Right lobe of liver (tissue), 6 donors: Measurements from ENCODE around the gene POLE. TPM values are rescaled to one million over a fixed set of nuclear protein-coding genes. Genes with fewer than 3 reads are reported as not detected.

Experiments
- ATAC-seq, 4 donors: fragments of 200-7000 bp; cut with Tn5 transposase; one replicate each; pipeline ENCODE4 v1.9.1; 2020; ENCODE audit warnings: mild to moderate bottlenecking in 4 of 4, moderate library complexity in 4 of 4
- DNase-seq, 3 donors: peaks; one replicate each; pipeline ENCODE4 v3.0.0-alpha.2; 2020
- H3K27ac ChIP-seq, 3 donors: fragments of 200-600 bp; one replicate each; pipeline ENCODE4 v1.8.0; 2022
- H3K27me3 ChIP-seq, 2 donors: fragments of 200-600 bp; one replicate each; pipeline ENCODE4 v1.8.0; 2022
- H3K36me3 ChIP-seq, 4 donors: fragments of 200-600 bp; sonication (generic) in 1 of 4; one replicate each; pipeline versions ENCODE4 v1.5.1 to v1.8.0; 2017 to 2022; ENCODE audit warnings: control low read depth in 1 of 4
- H3K4me1 ChIP-seq, 4 donors: fragments of 200-600 bp; sonication (generic) in 1 of 4; one replicate each; pipeline versions ENCODE4 v1.5.1 to v1.8.0; 2017 to 2022; ENCODE audit warnings: control low read depth in 1 of 4
- H3K4me3 ChIP-seq, 3 donors: fragments of 200-600 bp; one replicate each; pipeline ENCODE4 v1.8.0; 2022
- H3K9me3 ChIP-seq, 4 donors: fragments of 200-600 bp; sonication (generic) in 1 of 4; one replicate each; pipeline versions ENCODE4 v1.5.1 to v1.8.0; 2017 to 2022; ENCODE audit warnings: control low read depth in 1 of 4
- POLR2A ChIP-seq: fragments of 450-650 bp; IDR thresholded peaks from one replicate; pipeline ENCODE4 v1.6.1; 2017; ENCODE audit warnings: antibody characterized with exemption, mild to moderate bottlenecking
- WGBS: methylation state at CpG from one replicate; pipeline ENCODE4 v1.1.6; 2018; ENCODE audit warnings: low coverage, low lambda C conversion rate; ENCODE audit not compliant: insufficient coverage; ENCODE audit errors: missing lambda C conversion rate; 5-methylcytosine and 5-hydroxymethylcytosine counted together
- intact Hi-C, 2 donors: fragments of 100-400 bp; cut with DNase I; formaldehyde crosslinking; loops; one replicate each; pipeline versions ENCODE4 v1.11.2 to v1.14.1; 2022
- total RNA-seq, 6 experiments: library from RNA; depleted of rRNA in 2 of 6; stranded (reverse); fragments of >200 nt in 2 of 6; fragmentation: NEBNext Ultra II Directional in 3 of 6; extraction: Animal tissue kit (Norgen Biotek cat#: 25700) in 3 of 6; gene quantifications; one replicate each; pipeline versions ENCODE4 v1.1.0 to v1.2.4, GENCODE V29; 2016 to 2023
- TF ChIP-seq, protein P1 (sequence below), 4 donors: fragments of 200-600 bp in 3 of 4; fragments of 450-650 bp in 1 of 4; IDR thresholded peaks; one replicate each; pipeline versions ENCODE4 v1.5.1 to v1.8.0; 2016 to 2022; ENCODE audit warnings: antibody characterized with exemption in 4 of 4, mild to moderate bottlenecking in 2 of 4
- donor health status: DM: no; HTN: yes; CAD: no.
- donor health status: DM: no; HTN: no; CAD: no.
- donor health status: DM: no; HTN: no; CAD: no.
- donor health status: DM: no; HTN: yes; CAD: no.
- donor health status: DM: no; HTN: yes; CAD: no.

POLE gene
- total RNA-seq, 6 experiments from 2014 or later = 13.6 to 34.0 (median 22.7) TPM

DNA sequence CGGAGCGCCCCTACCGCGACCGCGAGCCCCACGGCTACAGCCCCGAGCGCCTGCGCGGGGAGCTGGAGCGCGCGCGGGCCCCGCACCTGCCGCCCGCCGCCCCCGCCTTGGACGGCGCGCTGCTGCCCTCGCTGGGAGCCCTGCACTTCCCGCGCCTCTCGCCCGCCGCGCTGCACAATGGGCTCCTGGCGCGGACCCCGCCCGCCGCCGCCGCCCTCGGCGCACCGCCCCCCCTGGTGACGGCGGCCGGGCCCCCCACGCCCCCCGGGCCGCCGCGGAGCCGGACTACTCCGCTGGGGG is 103.8 kb downstream of the POLE start:
- no peaks in the 10 kb centered on the region for H3K4me1 ChIP-seq
- ATAC-seq = no peak
- DNase-seq = no peak
- no peaks in the 10 kb centered on the region for H3K9me3 ChIP-seq
- peaks cover 0 to 3% (median 0%) of the 10 kb centered on the region in 4 donors for H3K36me3 ChIP-seq
- no peaks in the 10 kb centered on the region for H3K27me3 ChIP-seq
- intact Hi-C loops = no loop called here
- no peak overlapping the region for H3K4me3 ChIP-seq
- no peak for TF ChIP-seq POLR2A
- TF ChIP-seq, protein P1, sequence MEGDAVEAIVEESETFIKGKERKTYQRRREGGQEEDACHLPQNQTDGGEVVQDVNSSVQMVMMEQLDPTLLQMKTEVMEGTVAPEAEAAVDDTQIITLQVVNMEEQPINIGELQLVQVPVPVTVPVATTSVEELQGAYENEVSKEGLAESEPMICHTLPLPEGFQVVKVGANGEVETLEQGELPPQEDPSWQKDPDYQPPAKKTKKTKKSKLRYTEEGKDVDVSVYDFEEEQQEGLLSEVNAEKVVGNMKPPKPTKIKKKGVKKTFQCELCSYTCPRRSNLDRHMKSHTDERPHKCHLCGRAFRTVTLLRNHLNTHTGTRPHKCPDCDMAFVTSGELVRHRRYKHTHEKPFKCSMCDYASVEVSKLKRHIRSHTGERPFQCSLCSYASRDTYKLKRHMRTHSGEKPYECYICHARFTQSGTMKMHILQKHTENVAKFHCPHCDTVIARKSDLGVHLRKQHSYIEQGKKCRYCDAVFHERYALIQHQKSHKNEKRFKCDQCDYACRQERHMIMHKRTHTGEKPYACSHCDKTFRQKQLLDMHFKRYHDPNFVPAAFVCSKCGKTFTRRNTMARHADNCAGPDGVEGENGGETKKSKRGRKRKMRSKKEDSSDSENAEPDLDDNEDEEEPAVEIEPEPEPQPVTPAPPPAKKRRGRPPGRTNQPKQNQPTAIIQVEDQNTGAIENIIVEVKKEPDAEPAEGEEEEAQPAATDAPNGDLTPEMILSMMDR (IDR thresholded peaks at IDR 0.05) = no peak
- H3K27ac ChIP-seq = no peak overlapping the region
- WGBS = 79% methylated on average over 11 of the region's 50 CpGs

DNA sequence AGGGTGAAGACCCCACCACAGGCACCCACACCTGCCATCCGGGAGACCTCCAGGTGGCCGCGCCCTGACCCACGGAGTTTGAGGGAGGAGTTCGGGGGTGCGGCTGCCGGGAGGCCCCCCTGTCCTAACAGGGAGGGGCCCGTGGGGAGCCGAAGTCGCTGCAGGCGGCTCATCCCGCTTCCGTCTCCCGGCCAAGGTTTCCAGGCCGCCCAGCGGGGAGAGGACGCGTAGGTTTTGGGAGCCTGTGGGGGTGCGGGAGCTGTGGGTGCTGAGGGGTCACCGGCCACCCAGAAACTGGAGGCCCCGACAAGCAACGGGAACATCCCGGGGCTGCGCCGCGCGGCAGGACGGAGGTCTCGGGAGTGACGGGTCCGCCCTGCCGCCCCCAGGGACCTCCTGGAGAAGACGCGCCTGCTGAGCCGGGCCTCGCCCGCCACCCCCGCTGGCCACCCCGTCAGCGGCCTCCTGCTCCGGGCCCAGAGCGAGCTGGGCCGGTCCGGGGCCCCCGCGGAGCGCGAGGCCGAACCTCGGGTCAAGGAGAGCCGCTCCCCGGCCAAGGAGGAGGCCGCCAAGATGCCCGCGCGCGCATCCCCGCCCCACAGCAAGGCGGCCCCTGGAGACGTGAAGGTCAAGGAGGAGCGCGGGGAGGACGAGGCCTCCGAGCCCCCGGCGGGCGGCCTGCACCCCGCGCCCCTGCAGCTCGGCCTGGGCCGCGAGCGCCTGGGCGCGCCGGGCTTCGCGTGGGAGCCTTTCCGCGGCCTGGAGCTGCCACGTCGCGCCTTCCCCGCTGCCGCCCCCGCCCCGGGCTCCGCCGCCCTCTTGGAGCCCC is 104.3 kb downstream of the POLE start:
- H3K27ac ChIP-seq = no peak overlapping the region
- TF ChIP-seq POLR2A = no peak
- TF ChIP-seq, protein P1 (IDR thresholded peaks at IDR 0.05) = no peak
- DNase-seq (no peak), ATAC-seq (no peak)
- no peaks in the 10 kb centered on the region for H3K9me3 ChIP-seq
- WGBS = 96% methylated on average over 5 of the region's 89 CpGs
- no peaks in the 10 kb centered on the region for H3K27me3 ChIP-seq
- no peaks in the 10 kb centered on the region for H3K4me1 ChIP-seq
- no peak overlapping the region for H3K4me3 ChIP-seq
- H3K36me3 ChIP-seq = peaks cover 0 to 4% (median 0%) of the 10 kb centered on the region in 4 donors
- intact Hi-C loops = no loop called here

DNA sequence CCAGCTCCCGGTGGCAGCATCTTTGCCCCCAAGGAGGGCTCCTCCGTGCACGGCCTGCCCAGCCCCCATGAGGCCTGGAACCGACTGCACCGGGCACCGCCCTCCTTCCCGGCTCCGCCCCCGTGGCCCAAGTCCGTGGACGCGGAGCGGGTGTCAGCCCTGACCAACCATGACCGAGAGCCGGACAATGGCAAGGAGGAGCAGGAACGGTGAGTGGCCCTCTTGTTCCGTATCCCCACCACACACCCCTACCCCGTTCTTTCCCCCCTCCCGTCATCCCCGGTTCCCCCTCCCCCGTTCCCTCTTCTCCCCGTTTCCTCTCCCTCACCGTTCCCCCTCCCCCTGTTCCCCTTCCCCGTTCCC is 105.1 kb downstream of the POLE start:
- Histone ChIP-seq H3K27ac (no peak overlapping the region), H3K27me3 (no peaks in the 10 kb centered on the region), H3K9me3 (no peaks in the 10 kb centered on the region), H3K36me3 (peaks cover 0 to 4% (median 0%) of the 10 kb centered on the region in 4 donors), H3K4me3 (no peak overlapping the region), H3K4me1 (no peaks in the 10 kb centered on the region)
- ATAC-seq (peak; percentile 15 to 29 (median 20)), DNase-seq (no peak)
- WGBS = 76% methylated on average over 10 of the region's 24 CpGs
- TF ChIP-seq, protein P1 (IDR thresholded peaks at IDR 0.05) = no peak
- TF ChIP-seq POLR2A = no peak
- intact Hi-C loops = no loop called here

DNA sequence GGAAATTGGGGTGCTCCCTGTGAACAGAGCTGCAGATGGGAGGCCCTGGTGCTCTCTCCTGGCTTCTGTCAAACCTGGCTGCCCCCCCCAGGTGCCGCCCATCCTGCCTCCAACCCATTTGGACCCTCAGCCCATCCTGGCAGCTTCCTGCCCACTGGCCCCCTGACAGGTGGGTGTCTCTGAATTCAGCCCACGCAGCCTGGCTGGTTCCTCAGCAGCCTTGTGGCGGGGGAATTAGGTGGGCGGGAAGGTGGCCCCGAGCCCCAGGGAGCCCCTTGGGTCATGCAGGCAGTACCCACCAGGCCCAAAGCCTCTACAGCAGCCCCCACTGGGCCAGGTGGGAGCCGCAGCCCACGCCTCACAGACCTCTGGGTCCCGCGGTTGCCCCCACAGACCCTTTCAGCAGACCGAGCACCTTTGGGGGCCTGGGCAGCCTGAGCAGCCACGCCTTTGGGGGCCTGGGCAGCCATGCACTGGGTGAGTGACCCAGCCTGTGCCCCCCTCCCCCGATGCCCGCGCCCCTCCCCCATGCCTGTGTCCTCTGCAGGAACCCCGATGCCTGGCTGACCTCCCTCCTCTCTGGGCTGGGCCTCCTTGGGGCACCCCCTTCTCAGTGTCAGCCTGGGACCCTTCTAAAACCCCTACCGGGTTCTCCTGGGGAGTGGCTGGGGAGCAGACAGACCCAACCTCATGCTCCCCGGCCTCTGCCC is 105.6 kb downstream of the POLE start:
- no peaks in the 10 kb centered on the region for H3K27me3 ChIP-seq
- intact Hi-C loops = no loop called here
- H3K27ac ChIP-seq = no peak overlapping the region
- ATAC-seq = no peak
- no peaks in the 10 kb centered on the region for H3K4me1 ChIP-seq
- 50% methylated on average over 2 of the region's 17 CpGs for WGBS
- H3K36me3 ChIP-seq = peaks cover 0 to 9% (median 0%) of the 10 kb centered on the region in 4 donors
- H3K9me3 ChIP-seq = no peaks in the 10 kb centered on the region
- H3K4me3 ChIP-seq = no peak overlapping the region
- no peak for TF ChIP-seq POLR2A
- TF ChIP-seq, protein P1 (IDR thresholded peaks at IDR 0.05) = no peak
- DNase-seq = no peak
